Bone marrow (tissue), 2 donors: ENCODE results near the gene PPOX.

ENCODE experiments used
- DNase-seq, 2 donors: peaks; one replicate each; lab custom pipeline; 2025; lab: John Stamatoyannopoulos, UW

PPOX gene

DNA sequence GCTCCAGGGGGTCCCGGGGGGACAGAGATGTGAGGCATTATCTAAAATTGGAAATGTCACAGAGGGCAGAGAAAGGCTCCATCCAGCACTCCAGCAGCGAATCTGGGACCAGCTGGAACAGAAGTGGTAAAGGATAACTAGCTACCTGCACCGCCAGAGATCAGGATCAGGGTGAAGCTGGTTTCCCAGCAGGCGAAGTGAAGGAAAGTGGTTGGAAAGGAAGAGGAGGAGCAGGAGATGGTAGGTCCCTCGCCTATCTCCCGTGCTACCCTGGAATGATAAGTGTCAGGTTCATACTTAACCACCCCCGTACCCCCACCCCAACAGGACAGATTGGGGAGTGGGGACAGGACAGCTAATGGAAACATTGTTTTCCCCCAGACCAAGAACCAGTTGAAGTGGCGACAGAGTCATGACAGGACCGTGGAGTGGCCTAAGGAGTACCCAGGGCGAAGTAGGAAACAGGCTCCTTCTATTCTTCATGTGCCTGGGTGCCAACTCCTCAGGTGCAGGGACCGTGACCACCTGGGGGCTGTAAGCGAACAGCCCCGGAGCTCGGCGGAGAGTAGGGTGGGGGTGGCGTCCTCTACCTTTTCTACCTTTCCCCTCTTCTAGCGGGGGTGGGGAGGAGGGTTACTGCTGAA lies 10.4 kb downstream of the PPOX start:
- no peak for DNase-seq

DNA sequence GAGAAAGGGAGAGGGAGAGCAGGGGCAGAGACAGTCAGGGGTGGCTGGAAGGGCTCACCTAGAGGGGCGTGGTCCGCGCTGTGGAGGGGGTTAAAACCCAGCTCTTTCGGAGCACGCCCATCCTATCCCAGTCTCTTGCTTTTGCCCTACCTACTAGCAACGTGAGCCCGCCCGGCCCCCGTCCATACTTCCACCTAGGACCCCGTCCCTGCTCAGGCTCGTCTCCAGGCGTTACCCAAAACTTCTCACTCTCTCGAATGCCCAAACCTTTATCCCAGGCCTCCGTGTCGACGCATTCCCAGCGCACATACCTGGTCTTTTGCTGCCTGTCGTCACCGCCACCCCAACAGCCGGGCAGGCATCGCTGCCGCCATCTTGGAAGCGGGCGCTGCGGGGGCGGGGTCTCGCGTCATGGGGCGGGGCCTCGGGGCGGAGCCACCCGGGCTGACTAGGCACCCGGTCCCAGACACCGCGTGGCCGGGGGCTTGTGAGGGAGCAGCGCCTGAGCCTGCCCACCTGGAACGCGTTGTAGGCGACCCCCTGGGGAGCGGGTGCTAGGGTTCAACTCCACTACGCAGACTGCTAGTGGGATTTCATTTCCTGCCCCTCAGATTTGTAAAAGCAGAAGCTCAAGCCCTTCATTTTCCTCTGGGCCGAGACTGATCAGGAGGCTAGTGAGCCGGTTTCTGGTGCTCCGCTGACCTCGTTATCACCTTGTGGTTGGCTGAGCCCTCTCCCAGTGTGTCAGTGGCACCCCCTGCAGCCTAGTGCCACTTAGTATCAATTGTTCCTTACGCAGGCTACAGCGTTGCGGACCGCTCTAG lies 11.1 kb downstream of the PPOX start, which contains the start of gene B4GALT3:
Gene B4GALT3, minus strand, starts transcription at position 396 of the 824 bp plus-strand sequence. CDS start 1,447 bp downstream, outside the sequence.
- peak; percentile 68 to 88 for DNase-seq

DNA sequence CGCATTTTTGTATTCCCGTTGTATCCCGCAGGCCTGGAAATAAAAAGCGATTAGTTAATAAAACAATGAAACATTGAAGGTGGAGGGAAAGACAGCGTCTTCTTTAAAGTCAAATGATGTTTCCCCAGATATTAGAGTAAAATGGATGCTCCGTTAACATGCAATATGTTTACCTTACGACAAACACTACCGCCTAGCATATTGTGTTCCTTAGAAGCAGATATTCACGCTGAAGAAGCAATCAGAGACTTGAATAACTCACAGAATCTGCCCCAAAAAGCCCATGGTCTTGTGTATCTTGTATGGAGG lies 11.7 kb downstream of the PPOX start:
- no peak for DNase-seq

DNA sequence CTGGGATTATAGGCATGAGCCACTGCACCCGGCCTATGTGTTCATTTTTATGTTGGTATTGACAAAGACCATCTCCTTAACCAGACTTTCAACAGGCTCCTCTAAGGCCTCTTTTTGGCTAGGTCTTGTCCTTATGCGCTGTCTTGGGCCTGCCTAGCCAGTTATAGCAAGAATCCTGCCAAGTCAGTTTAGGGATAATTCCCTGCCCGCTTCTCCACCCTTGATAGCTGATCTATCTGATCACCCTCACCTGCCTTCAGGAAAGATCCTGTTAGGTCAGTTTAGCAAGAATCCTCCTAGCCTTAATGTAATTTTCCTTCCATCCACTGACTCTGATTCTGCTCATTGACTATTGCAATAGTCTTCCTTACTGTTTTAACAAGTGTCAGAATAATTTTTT lies 13.5 kb downstream of the PPOX start:
- DNase-seq: no peak

DNA sequence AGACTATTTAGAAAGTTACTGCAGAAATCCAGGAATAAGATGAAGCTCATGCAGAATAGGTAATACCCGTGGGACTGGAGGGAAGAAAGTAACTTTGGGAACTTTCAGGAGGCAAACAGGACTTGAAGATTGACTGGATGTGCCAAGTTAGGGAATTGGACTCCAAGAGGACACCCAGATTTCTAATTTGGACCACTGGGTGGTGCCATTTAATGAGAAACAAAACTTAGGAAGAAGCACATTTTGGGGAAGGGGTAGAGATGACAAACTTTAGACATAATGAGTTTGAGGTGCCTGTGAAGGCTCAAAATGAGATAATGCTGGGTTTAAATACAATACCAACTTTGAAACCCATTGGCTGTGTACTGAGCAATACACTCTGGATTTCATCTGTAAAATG lies 14.4 kb downstream of the PPOX start:
- DNase-seq: peak in 1 of 2 donors; percentile 35

DNA sequence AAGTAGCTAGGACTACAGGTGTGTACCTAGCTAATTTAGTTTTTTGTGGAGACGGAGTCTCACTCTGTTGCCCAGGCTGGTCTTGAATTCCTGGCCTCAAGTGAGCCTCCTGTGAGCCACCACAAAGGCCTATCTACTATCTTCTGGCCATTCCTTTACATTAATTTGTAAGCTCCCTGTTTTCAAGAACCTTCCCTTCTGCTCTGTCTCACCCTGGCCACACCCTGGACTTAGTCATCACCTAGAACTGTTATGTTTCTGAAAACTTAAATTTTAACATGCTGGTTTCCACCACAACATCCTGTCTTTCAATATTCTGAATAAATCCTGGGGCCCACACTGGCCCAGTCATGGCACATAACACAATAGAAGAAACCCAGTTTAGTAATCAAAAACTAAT lies 16.0 kb downstream of the PPOX start:
- peak in 1 of 2 donors; percentile 75 for DNase-seq

DNA sequence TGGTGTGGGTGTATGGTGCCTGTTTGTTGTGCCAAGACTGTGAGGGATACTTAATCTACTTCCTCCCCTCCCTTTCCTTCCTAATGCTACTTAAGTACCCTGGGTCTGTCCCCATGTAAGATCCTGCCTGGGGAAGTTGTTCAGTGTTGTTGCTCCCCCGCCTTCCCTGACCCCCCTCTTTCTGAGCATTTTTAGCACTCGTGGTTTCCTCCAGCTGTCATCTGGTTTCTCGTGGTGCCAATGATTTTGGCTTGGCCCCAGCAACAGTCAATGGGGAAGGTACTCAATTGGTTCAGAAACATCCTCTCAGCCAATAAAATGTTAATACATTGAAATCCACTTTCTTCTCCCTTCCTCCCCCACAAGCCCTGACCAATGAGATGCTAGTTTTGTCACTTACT lies 19.1 kb downstream of the PPOX start:
- DNase-seq: peak; percentile 23 to 99

DNA sequence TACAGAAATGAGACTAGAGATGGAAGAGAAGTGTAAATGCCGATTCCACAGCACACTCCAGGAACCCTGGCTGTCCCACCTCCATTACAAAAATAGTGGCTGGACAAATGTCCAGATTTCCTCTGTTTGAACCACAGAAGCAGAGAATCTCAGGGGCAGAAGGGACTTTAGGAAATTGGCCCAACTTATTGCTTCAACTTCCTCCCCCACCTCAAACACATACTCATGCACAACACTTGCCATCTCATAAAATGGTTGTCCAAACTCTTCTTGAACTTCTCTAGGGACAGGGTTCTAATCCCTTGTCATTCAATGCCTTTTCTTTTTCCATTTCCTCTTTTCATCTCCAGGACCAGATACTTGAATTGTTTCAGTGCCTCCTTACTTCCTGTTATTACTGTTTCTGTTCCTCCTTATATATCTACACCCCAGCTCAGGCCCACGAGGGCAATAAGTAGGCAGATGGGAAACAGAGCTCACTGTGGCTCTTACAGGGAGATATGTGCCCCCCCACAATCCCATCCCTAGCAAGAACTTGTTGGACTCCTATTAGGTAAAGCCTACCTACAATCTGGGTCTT lies 19.6 kb downstream of the PPOX start:
- peak; percentile 15 to 47 for DNase-seq

DNA sequence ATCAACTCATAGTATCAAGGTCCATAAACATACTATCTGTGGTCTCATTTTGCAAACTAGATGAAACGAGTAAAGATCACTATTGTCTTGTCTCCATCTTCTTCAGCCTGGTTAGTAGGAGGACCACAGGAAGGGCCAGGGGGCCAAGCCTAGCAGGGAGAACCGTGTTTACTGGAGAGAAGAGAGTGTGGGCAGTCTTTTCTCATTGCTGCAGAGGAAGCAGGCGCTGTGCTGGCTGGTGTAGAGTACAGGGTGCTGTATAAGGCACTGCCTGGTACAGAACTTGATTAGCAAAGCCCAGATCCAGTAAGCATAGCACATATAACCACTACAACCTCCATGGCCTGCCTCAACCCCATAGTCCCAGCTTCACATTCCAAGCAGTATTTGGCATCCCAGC lies 21.1 kb downstream of the PPOX start:
- DNase-seq: no peak

DNA sequence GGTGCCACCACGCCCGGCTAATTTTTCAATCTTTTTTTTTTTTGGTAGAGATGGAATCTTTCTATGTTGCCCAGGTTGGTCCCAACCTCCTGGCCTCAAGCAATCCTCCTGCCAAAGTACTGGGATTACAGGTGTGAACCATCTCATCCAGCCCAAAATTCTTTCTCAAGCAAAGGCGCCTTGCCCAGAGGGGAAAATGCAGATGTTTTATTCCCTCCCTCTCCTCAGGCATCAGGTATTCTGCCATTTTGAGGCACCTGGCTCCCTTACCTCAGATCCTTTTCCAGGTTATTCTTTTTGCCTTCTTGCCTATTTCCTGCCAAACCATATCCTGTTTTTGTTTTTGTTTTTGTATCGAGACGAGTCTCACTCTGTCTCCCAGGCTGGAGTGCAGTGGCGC lies 22.2 kb downstream of the PPOX start:
- DNase-seq: no peak

DNA sequence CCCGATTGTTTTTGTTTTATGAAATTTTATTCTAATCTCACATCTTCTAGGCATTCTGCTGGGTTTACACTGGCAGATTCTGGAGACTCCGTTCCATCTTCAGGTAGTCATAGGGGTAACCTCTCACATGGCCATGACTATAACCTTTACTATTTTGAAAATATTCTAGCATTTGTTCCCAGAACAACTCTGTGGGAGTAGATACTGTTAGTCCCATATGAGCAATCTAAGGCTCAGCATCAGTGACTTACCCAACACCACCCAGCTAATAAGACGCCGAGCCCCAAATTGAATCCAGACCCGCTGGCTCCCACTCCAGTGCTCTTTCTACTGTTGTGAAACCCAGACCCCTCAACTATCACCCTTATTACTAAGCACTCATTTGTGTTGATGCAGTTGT lies 22.8 kb downstream of the PPOX start:
- no peak for DNase-seq

DNA sequence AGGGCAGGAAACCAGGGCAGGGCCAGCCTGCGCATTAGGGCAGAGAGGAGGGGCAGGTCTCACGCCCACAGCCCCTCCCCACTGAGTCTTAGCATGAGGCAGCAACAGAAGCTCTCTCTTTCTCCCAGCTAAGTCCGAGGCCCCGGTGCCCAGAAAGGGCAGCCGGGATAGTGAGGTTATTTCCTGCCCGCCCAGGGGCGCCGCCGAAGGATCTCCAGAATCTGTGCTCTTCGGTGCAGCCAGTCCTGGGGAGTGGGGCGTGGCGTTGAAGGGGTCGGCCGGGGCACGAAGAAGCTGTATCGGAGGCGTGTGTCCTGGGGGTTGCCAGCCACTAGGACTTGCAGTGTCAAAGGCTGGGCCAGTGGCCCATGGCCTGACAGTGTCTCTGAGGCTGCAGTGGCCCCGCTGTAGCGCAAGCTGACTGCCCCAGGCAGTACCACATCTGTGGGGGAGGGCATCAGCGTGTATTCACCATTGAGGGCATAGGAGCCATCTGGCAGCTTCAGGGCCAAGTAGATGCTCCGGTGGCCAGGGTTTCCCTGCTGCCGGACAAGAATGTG lies 24.8 kb downstream of the PPOX start:
- DNase-seq: no peak

DNA sequence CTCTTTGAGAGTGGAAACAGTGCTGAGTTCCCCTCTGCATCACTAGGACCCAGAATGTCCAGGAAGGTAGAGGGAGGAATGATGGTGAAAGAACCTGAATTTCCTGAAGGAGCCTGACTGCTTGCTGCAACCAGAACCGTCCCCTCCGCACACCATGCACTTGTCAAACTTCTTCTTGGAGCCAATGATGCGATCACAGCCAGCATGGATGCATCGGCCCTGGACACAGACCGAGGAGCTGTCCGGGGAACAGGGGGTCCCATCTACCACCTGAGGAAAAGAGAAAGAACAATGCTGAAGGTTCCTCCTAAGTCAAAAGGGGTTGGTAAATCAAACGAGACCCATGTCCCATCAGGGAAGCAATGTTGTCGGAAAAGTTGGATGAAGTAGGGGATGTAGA lies 25.7 kb downstream of the PPOX start:
- no peak for DNase-seq

DNA sequence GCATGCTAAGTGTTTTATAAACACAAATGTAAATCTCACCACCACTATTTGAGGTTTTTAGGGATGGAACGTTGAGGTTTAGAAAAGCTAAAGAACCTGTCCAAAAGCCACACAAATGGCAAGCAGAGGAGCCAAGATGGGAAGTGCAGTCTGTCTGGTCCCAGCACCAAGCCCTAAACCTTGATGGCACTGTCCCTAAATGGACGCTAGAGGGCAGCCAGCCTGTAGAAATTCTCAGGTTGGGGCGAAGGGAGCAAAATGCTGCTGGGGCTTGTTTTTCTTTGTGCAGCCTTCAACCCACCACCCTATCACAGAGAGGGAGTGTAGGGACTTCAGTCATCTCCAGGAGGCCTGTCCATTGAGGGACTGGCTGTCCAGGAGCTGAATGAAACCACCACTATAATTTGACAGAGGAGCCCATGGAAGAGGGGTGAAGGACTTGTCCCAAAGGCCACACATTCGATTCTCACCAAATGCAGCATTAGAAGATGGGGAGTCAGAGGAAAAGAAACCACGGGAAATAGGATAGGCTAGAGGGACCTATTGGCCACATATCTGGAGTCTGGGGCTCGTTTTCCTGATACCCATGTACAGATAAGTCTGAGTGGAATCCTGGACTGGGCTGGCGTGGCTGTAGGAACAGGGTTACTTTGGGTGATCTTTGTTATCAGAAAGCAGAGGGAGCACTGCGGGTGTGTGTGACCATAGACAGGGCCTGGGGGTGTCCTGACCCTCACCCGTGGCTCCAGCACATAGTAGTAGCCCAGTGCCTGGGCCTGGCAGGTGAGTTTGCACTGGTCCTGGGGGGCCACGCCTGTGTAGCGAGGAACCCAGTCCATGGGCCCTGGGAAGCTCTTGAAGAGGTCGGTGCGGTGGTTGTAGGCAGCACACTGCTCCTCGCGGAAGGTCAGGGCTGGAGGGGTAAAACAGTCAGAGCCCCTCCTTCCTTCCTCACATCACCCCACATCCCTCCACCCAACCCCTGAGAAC lies 26.5 kb downstream of the PPOX start:
- peak; percentile 22 to 77 for DNase-seq

DNA sequence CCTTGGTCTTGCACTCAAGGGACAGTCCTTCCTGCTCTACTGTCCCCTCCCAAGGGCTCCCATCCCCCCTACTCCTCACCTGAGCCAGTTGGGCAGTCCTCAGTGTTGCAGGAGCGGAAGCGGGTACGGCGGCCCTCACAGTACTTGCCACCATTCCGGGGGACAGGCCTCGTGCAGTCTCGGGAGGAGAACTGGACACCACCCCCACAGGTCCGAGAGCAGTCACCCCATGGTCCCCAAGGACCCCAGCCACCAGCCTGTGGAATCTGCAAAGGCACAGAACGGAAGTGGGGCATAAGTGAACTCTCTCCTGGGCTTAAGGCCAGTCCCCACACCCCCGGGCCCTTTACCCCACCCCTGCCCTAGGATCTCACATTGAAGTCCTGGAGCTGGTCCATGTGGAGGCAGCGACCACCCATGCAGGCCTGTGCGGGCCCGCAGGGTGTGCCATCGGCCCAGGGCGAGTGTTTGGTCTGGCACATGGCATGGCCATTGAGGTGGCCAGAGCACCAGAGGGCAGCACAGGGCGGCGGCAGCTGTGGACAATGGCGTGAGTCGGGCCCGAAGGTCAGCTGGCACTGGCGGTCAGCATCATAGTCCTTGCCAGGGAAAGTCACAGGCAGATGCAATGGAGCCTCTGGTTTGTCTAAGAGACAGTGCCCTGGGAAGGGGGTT lies 27.5 kb downstream of the PPOX start:
- no peak for DNase-seq

DNA sequence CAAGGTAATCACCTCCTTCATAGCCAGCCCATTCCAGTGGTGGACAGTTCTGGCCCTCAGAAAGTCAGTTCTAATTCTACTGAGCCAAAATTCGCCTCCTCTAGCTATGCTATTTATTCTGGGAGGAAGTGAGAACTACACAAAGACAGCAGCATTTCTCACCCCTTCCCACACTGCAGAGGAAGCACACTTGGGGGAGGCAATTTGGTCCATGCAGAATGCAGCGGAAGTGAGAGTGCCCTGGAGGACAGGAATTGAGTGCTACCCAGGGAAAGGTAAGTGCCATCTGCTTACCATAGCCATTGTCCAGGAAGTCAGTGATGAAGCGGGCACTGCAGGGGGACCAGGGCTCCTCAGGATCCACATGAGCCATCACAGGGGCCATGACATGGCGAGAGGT lies 28.9 kb downstream of the PPOX start:
- DNase-seq: peak in 1 of 2 donors; percentile 10

DNA sequence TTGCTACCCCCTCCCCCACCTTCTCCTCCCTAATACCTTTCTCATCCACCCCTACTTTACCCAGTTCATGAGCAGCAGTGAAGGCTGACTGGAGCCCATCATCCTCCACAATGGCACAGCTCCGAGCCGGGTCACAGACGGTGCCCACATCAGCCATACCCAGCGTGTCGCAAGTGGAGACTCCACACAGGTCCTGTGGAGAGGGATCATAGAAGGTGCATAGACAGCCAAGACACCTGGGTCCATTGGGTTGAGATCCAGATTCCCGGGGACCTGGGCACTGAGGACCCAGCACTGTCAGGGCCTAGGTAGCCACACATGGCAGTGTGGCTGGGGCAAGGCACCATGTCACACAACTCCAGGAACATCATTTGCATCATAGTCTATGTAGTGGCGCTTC lies 29.9 kb downstream of the PPOX start:
- DNase-seq: no peak

DNA sequence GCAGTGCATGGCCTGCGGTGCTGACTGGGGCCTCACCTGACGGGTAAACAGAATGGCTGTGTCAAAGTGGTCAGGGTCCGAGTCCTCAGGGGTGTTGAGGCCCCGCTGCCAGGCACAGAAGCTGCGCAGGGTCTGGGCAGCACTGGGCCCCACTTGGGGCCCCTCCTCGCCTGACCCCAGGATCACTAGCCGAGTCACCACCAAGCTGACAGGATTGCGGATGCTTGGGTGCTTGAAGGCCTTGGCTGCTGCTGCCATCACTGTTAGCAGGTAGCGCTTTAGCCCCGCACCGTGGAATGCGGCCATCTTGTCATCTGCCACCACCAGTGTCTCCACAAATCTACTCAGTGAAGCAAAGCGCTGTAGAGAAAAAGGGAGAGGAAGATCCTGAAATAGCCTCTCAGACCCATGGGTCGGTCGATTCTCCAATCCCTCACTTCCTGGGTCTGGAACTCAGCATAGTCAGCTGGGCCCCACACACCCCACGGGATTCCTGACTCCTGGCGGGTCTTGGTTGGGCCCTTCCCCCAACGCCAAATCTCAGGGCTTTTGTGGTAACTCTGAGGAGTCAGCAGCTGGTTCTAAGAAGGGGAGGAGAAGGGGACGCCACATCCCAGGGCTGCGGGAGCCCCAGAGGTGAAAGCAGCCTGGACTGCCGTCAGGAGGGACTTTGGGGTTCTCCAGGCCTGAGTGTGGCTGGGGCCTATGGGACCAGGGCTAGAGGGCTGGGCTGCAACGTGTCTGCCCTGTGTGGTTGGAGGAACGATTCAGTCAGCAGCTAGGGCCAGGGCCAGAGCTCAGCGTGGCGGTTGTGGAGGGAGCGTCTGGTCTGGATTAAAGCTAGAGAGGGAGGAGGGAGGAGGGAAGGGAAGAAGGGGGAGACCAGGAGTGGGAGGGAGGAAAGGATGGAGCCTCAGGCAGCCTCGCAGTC lies 30.6 kb downstream of the PPOX start:
- DNase-seq: no peak

DNA sequence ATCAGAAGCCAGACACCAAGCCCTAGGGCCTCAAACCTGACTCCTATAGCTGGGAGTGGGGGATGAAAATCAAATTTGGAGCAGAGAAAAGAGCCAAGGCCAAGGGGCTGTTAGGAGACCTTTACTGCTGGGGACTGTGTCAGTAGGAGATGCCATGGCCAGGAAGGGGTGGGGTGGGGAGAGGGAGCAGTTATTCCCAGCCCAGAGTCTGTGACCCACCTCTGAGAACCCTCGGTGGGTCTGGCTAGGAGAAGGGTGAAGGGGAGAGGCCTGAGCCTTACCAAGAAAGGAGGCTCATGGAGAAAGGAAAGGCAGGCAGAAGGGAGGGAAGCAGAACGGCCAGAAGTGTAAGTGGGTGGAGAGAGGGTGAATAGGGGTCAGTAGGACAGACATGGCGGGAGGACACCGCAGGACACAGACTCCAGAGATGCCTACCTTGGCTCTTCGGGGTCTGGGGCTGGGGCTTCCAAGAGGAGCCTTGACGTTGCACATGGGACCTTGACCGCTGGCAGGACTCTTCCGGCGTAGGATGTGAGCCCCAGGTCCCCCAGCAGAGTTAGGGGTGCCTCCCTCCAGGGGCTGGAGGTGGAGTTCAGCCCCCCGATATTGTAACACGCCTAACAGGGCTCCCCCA lies 31.5 kb downstream of the PPOX start:
- DNase-seq: no peak
